ENCODE results near the gene TRNAU1AP. TPM values are rescaled to one million over a fixed set of nuclear protein-coding genes. Genes with fewer than 3 reads are reported as not detected.

Gene TRNAU1AP
- total and polyA plus RNA-seq, 2 of the 13 experiments (the other 11 are each of a cell fraction or from before 2014, with no cell fraction given), result 29.0 to 42.9 TPM

GRCh38 chr1:28577738-28578536 lies 25.1 kb downstream of the TRNAU1AP start (continued):
- TF ChIP-seq MED13 (CRISPR knock-in tag; IDR thresholded peaks at IDR 0.05), result 0 out of 2 replicates have a peak, but pooled peaks have one; percentile 24
- TF ChIP-seq ZNF280D (CRISPR knock-in tag; IDR thresholded peaks at IDR 0.05), result no peak
- TF ChIP-seq MEIS2 (CRISPR knock-in tag; IDR thresholded peaks at IDR 0.05), result no peak
- no peak for TF ChIP-seq ZNF646 (CRISPR knock-in tag; IDR thresholded peaks at IDR 0.05)
- no peak for TF ChIP-seq MATR3 (CRISPR knock-in tag; IDR thresholded peaks at IDR 0.05)
- TF ChIP-seq PRDM15 (CRISPR knock-in tag; IDR thresholded peaks at IDR 0.05), result 0 out of 2 replicates have a peak, but pooled peaks have one; percentile 18
- no peak for TF ChIP-seq TRIM24 (CRISPR knock-in tag; IDR thresholded peaks at IDR 0.05)
- TF ChIP-seq GMEB2 (CRISPR knock-in tag; IDR thresholded peaks at IDR 0.05; ENCODE audit: low read depth), result no peak
- TF ChIP-seq NFE2L2 (IDR thresholded peaks at IDR 0.05; ENCODE audit: low read length), result no peak
- TF ChIP-seq NR0B2 (CRISPR knock-in tag; IDR thresholded peaks at IDR 0.05), result no peak
- no peak for TF ChIP-seq U2AF1 (optimal IDR thresholded peaks at IDR 0.05; ENCODE audit: low read depth, low read length)
